ENCODE data around the gene FRMD1.

GRCh38 chr6:168100803-168101589 lies 22.0 kb upstream of the FRMD1 start:
- TF ChIP-seq CTCF (IDR thresholded peaks at IDR 0.05), result no peak
- TF ChIP-seq EP300 (IDR thresholded peaks at IDR 0.05), result no peak
- TF ChIP-seq POLR2A (IDR thresholded peaks at IDR 0.05), result no peak
